ENCODE data around the gene PCDHA5. TPM values are rescaled to one million over a fixed set of nuclear protein-coding genes. Genes with fewer than 3 reads are reported as not detected.
A peak's percentile ranks its signal among the peaks of the same experiment; 100 is the strongest.
"Not testable (repeated sequence)": the region's sequence is repeated elsewhere in the genome, so short reads cannot be mapped to it uniquely, and the experiment has no call there.

The PCDHA5 gene
- total RNA-seq, 2 donors from 2014 or later = 2.3 to 4.0 TPM

GRCh38 chr5:140808889-140809291 lies 12.5 kb upstream of the PCDHA5 start:
- WGBS, 2 donors = 64 to 66% methylated on average over 27 to 43 of the region's 43 CpGs
- intact Hi-C loops (cut with DNase I) = no loop called here

GRCh38 chr5:140822281-140822629 lies 842 bp downstream of the PCDHA5 start:
- Histone ChIP-seq H3K4me3 (no peak overlapping the region), H3K27me3 (no peaks in the 10 kb centered on the region), H3K27ac (no peak overlapping the region), H3K36me3 (replicated peaks in 1 of 2; ENCODE audit: insufficient read depth in 1 of 2, low read depth in 2 of 2) (no peaks in the 10 kb centered on the region), H3K9me3 (peaks cover 0 to 21% (median 4%) of the 10 kb centered on the region in 3 donors), H3K4me1 (no peaks in the 10 kb centered on the region)
- WGBS, 2 donors = 19 to 23% methylated on average over 6 of the region's 6 CpGs
- intact Hi-C loops (cut with DNase I) = no loop called here
- no peak for DNase-seq
- TF ChIP-seq CTCF (IDR thresholded peaks at IDR 0.05) (no peak), POLR2A (IDR thresholded peaks at IDR 0.05) (no peak)
- no peak for ATAC-seq

More at GRCh38 chr5:140808889-140809291, 12.5 kb upstream of the PCDHA5 start:
- peak in 1 of 4 donors; percentile 7 for DNase-seq
- H3K27ac ChIP-seq = no peak overlapping the region
- no peaks in the 10 kb centered on the region for H3K36me3 ChIP-seq (replicated peaks in 1 of 2; ENCODE audit: insufficient read depth in 1 of 2, low read depth in 2 of 2)
- no peak for TF ChIP-seq CTCF (IDR thresholded peaks at IDR 0.05)
- no peak for TF ChIP-seq POLR2A (IDR thresholded peaks at IDR 0.05)
- H3K27me3 ChIP-seq = no peaks in the 10 kb centered on the region
- no peak overlapping the region for H3K4me3 ChIP-seq
- no peaks in the 10 kb centered on the region for H3K4me1 ChIP-seq
- no peak for ATAC-seq
- peaks cover 0 to 23% (median 0%) of the 10 kb centered on the region in 3 donors for H3K9me3 ChIP-seq

- 42 to 58% methylated on average over 8 to 46 of the region's 48 CpGs for WGBS, 2 donors
- not testable (repeated sequence) for H3K27me3 ChIP-seq, H3K4me3 ChIP-seq
These were observed 1.6 kb downstream of the PCDHA5 start for GRCh38 chr5:140822969-140823368.

GRCh38 chr5:140823475-140823874 lies 2.1 kb downstream of the PCDHA5 start:
- H3K4me3 ChIP-seq = no peak overlapping the region
- no peak for ATAC-seq
- no peaks in the 10 kb centered on the region for H3K27me3 ChIP-seq
- no peaks in the 10 kb centered on the region for H3K36me3 ChIP-seq (replicated peaks in 1 of 2; ENCODE audit: insufficient read depth in 1 of 2, low read depth in 2 of 2)
- no peak overlapping the region for H3K27ac ChIP-seq
- TF ChIP-seq POLR2A (IDR thresholded peaks at IDR 0.05) (no peak), CTCF (IDR thresholded peaks at IDR 0.05) (no peak)
- H3K4me1 ChIP-seq = no peaks in the 10 kb centered on the region
- 31 to 43% methylated on average over 3 to 36 of the region's 38 CpGs for WGBS, 2 donors
- intact Hi-C loops (cut with DNase I) = no loop called here
- DNase-seq = no peak
- peaks cover 0 to 27% (median 4%) of the 10 kb centered on the region in 3 donors for H3K9me3 ChIP-seq

More at GRCh38 chr5:140822969-140823368, 1.6 kb downstream of the PCDHA5 start:
- H3K36me3 ChIP-seq (replicated peaks in 1 of 2; ENCODE audit: insufficient read depth in 1 of 2, low read depth in 2 of 2); ATAC-seq; intact Hi-C loops (cut with DNase I); H3K4me1 ChIP-seq; H3K27ac ChIP-seq; DNase-seq: not testable (repeated sequence)
- H3K9me3 ChIP-seq = peaks cover 0 to 22% (median 4%) of the 10 kb centered on the region in 3 donors

GRCh38 chr5:140827704-140828361 lies 6.4 kb downstream of the PCDHA5 start, which contains the start of gene PCDHA6:
TSS of gene PCDHA6 (plus strand) at chr5:140827960. CDS start at chr5:140828092, 132 bp downstream.
- TF ChIP-seq POLR2A (IDR thresholded peaks at IDR 0.05) = no peak
- peak in 3 of 7 experiments; percentile 8 to 24 (median 16) for TF ChIP-seq CTCF (IDR thresholded peaks at IDR 0.05)
- Histone ChIP-seq H3K27me3 (no peaks in the 10 kb centered on the region), H3K27ac (no peak within 1 kb of the TSS), H3K9me3 (peaks cover 0 to 31% (median 4%) of the 10 kb centered on the region in 3 donors), H3K4me3 (no peak within 1 kb of the TSS), H3K36me3 (replicated peaks in 1 of 2; ENCODE audit: insufficient read depth in 1 of 2, low read depth in 2 of 2) (no peaks in the 10 kb centered on the region), H3K4me1 (no peaks in the 10 kb centered on the region)
- DNase-seq = no peak
- ATAC-seq = peak; percentile 47
- 14 to 15% methylated on average over 26 to 27 of the region's 27 CpGs for WGBS, 2 donors
- intact Hi-C loops (cut with DNase I) = no loop called here

Measured in body of pancreas (tissue), 4 donors.